Stomach (tissue), 9 donors: ENCODE data around the gene NCF2. TPM values are rescaled to one million over a fixed set of nuclear protein-coding genes. Genes with fewer than 3 reads are reported as not detected.

Experiments used
- DNase-seq, 2 donors: peaks; one replicate each; pipeline versions ENCODE4 v3.0.0 to v3.0.0-alpha.2; 2013 to 2019
- H3K27ac ChIP-seq, 5 donors: fragments of 200-600 bp in 4 of 5; sonication (generic) in 4 of 5; one replicate each; pipeline ENCODE4 v1.5.1; 2013 to 2019; ENCODE audit warnings: mild to moderate bottlenecking in 1 of 5, moderate library complexity in 1 of 5
- H3K27me3 ChIP-seq, 3 donors: fragments of 200-600 bp; sonication (generic); one replicate each; pipeline ENCODE4 v1.5.1; 2017 to 2019; ENCODE audit warnings: mixed run types in 1 of 3
- H3K36me3 ChIP-seq, 4 donors: fragments of 200-600 bp; sonication (generic); 1 replicate in 3 of 4; 2 replicates in 1 of 4; pipeline ENCODE4 v1.5.1; 2016 to 2019
- H3K4me1 ChIP-seq, 4 donors: fragments of 200-600 bp; sonication (generic); one replicate each; pipeline ENCODE4 v1.5.1; 2016 to 2019
- H3K4me3 ChIP-seq, 4 donors: fragments of 200-600 bp; sonication (generic) in 3 of 4; one replicate each; pipeline ENCODE4 v1.5.1; 2016 to 2019; ENCODE audit warnings: mild to moderate bottlenecking in 1 of 4
- H3K9me3 ChIP-seq, 4 donors: fragments of 200-600 bp; sonication (generic); one replicate each; pipeline ENCODE4 v1.5.1; 2016 to 2019
- EP300 ChIP-seq: sonication (generic); formaldehyde crosslinking; IDR thresholded peaks from one replicate; pipeline ENCODE4 v1.6.1; 2017; ENCODE audit warnings: antibody characterized with exemption
- POLR2A ChIP-seq, 4 donors: fragments of 450-650 bp; IDR thresholded peaks; one replicate each; pipeline ENCODE4 v1.6.1; 2016; ENCODE audit warnings: antibody characterized with exemption in 4 of 4, control low read depth in 2 of 4, mild to moderate bottlenecking in 1 of 4, moderate library complexity in 1 of 4
- POLR2AphosphoS5 ChIP-seq, 3 donors: sonication (generic); formaldehyde crosslinking; IDR thresholded peaks; one replicate each; pipeline ENCODE4 v1.6.1; 2016; ENCODE audit warnings: antibody characterized with exemption in 3 of 3
- WGBS, 5 donors: extraction: QIAGEN DNeasy Blood & Tissue Kit in 3 of 5; methylation state at CpG; one replicate each; pipeline versions ENCODE4 v1.1.5 to v1.1.7; 2013 to 2018; 5-methylcytosine and 5-hydroxymethylcytosine counted together
- intact Hi-C: fragments of 100-400 bp; cut with DNase I; formaldehyde crosslinking; loops from one replicate; pipeline ENCODE4 v1.15.1; 2023; ENCODE audit warnings: low total_unique reads
- polyA plus RNA-seq, 3 donors: library from polyadenylated mRNA; stranded (reverse); fragments of 200-250 nt; gene quantifications; one replicate each; pipeline ENCODE4 v1.2.3, GENCODE V29; 2013
- total RNA-seq, 5 donors: library from RNA; depleted of rRNA; stranded (reverse); fragments of >200 nt; gene quantifications; one replicate each; pipeline versions ENCODE4 v1.1.0 to v1.2.3, GENCODE V29; 2014 to 2016
- TF ChIP-seq, protein P1 (sequence below), 7 experiments: fragments of 450-650 bp in 4 of 7; fragments of 200-600 bp in 3 of 7; sonication (generic) in 3 of 7; IDR thresholded peaks; one replicate each; pipeline ENCODE4 v1.5.1; 2016 to 2019; ENCODE audit warnings: antibody characterized with exemption in 7 of 7, control low read depth in 2 of 7, mild to moderate bottlenecking in 1 of 7
- donor health status: healthy with polysubstance abuse.
- donor health status: Bipolar disorder and iron deficiency.
- donor health status: healthy.

NCF2 gene
- total and polyA plus RNA-seq, 8 donors = 0.29 to 30.4 (median 6.2) TPM

DNA sequence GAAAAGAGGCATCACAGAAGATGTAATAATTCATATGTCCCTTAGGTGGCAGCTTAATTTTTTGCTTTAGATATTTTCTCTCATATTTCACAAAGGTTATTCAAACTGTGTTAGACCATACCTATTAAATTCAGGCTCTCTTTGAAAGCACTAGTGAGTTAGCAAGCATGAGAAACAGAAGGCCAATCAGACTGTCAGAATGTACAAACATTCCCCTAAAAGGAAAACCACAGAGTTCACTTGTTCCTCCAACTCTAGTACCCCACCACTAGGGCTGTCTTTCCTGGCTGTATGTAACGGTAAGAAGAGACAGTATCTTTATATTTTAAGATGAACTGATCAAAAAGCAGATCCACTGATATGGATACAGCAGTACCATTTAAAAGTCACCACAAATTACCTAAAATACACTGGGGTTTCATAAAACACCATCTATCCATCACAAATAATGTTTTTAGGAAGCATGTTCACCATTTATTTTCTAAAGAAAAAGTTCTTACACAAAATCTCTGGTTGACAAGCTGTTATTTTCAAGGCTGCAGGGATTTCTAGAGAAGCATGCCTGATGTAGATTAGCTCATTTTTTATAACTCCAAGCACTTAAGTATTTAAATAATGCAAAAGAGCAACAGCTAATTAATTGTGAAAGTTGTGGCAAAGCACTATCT, 43.6 kb upstream of the NCF2 start:
- 0 to 6% (median 0%) methylated on average over 1 of the region's 1 CpG for WGBS, 5 donors
- intact Hi-C loops = loop anchor here (10.0 kb wide), 1 partner anchor 159 kb away; the partner anchor contains the start of gene SMG7
- Histone ChIP-seq H3K27me3 (no peaks in the 10 kb centered on the region), H3K4me3 (peak overlapping the region; percentile 73 to 93 (median 85)), H3K9me3 (no peaks in the 10 kb centered on the region), H3K36me3 (peaks cover 10 to 25% (median 23%) of the 10 kb centered on the region in 4 donors), H3K27ac (peak overlapping the region in 4 of 5 donors; percentile 95 to 97 (median 96)), H3K4me1 (peaks cover 34 to 69% (median 50%) of the 10 kb centered on the region in 4 donors)
- DNase-seq = peak in 1 of 2 donors; percentile 81
- TF ChIP-seq, protein P1, sequence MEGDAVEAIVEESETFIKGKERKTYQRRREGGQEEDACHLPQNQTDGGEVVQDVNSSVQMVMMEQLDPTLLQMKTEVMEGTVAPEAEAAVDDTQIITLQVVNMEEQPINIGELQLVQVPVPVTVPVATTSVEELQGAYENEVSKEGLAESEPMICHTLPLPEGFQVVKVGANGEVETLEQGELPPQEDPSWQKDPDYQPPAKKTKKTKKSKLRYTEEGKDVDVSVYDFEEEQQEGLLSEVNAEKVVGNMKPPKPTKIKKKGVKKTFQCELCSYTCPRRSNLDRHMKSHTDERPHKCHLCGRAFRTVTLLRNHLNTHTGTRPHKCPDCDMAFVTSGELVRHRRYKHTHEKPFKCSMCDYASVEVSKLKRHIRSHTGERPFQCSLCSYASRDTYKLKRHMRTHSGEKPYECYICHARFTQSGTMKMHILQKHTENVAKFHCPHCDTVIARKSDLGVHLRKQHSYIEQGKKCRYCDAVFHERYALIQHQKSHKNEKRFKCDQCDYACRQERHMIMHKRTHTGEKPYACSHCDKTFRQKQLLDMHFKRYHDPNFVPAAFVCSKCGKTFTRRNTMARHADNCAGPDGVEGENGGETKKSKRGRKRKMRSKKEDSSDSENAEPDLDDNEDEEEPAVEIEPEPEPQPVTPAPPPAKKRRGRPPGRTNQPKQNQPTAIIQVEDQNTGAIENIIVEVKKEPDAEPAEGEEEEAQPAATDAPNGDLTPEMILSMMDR (IDR thresholded peaks at IDR 0.05) = peak in 4 of 7 experiments; percentile 18 to 44 (median 35)
- no peak for TF ChIP-seq POLR2A (IDR thresholded peaks at IDR 0.05)
- peak; percentile 27 to 56 (median 47) for TF ChIP-seq POLR2AphosphoS5 (IDR thresholded peaks at IDR 0.05)
- no peak for TF ChIP-seq EP300

DNA sequence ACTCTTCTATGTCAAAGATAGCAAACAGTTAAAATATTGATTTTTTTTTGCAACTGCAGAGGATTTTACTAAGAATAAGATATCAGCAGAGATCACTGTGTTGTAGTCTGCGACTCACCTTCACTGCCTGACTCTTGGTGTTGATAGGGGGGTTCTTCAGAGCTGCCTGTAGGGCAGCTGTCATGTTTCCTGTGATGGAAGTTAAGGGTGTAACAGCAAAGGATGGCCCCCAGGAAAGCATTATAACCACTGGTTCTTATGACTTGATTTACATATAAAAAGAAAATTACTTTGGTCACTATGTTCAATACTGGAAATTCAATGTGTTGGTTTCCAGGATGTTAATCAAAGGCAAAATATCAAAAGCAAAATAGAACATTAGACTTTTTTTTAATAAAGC, 42.7 kb upstream of the NCF2 start:
- intact Hi-C loops = loop anchor here (10.0 kb wide), 1 partner anchor 158 kb away; the partner anchor contains the start of gene SMG7
- 28 to 51% (median 34%) methylated on average over 1 of the region's 1 CpG for WGBS, 5 donors
- Histone ChIP-seq H3K4me1 (peaks cover 34 to 76% (median 54%) of the 10 kb centered on the region in 4 donors), H3K9me3 (no peaks in the 10 kb centered on the region), H3K27me3 (no peaks in the 10 kb centered on the region), H3K36me3 (peaks cover 10 to 34% (median 31%) of the 10 kb centered on the region in 4 donors), H3K27ac (peak overlapping the region in 4 of 5 donors; percentile 95 to 97 (median 96)), H3K4me3 (peak overlapping the region; percentile 73 to 93 (median 85))
- TF ChIP-seq, protein P1 (IDR thresholded peaks at IDR 0.05) = no peak
- TF ChIP-seq EP300 (no peak), POLR2AphosphoS5 (IDR thresholded peaks at IDR 0.05) (no peak), POLR2A (IDR thresholded peaks at IDR 0.05) (no peak)
- no peak for DNase-seq

DNA sequence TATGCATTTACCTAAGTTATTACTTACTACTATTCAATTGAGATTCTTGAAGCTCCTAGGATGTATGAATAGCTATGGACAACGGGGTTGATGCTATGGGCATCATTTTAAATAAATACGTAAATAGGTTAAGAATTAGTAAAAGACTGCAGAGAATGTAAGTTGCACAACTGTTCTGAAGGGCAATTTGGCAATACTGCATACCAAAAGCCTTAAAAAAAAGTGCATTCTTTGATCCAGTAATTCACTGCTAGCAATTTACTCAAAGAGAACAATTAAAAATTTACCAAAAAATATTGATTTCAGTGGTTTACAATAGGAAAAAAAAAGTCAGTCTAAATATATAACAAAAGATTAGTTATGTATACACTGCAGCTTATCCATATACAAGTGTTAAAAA, 41.9 kb upstream of the NCF2 start:
- Histone ChIP-seq H3K36me3 (peaks cover 12 to 42% (median 40%) of the 10 kb centered on the region in 4 donors), H3K4me3 (peak overlapping the region in 3 of 4 donors; percentile 73 to 93 (median 82)), H3K27me3 (no peaks in the 10 kb centered on the region), H3K4me1 (peaks cover 34 to 83% (median 58%) of the 10 kb centered on the region in 4 donors), H3K27ac (peak overlapping the region in 3 of 5 donors; percentile 95 to 96 (median 96)), H3K9me3 (no peaks in the 10 kb centered on the region)
- WGBS, 5 donors = 54 to 66% (median 61%) methylated on average over 2 of the region's 2 CpGs
- DNase-seq = no peak
- TF ChIP-seq POLR2A (IDR thresholded peaks at IDR 0.05) = no peak
- no peak for TF ChIP-seq POLR2AphosphoS5 (IDR thresholded peaks at IDR 0.05)
- TF ChIP-seq, protein P1 (IDR thresholded peaks at IDR 0.05) = no peak
- TF ChIP-seq EP300 = no peak
- intact Hi-C loops = loop anchor here (10.0 kb wide), 1 partner anchor 157 kb away; the partner anchor contains the start of gene SMG7

DNA sequence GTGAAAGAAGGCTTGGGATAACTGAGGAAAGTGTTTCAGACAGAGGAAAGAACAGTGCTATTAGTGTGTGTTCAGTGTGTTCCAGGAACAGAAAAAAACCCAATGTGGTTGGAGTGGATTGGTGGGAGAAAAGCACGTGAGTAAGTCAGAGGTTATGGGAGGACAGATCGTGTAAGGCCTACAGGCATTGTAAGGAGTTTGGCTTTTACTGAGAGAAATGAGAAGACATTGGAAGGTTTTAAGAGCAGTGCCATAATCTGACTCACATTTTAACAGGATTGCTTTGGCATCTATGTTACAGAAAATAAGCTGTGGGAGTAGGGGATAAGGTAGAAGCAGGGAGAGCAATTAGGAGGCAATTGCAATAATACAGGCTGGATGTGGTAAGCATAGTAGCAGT, 40.5 kb upstream of the NCF2 start:
- Histone ChIP-seq H3K4me1 (peaks cover 35 to 86% (median 61%) of the 10 kb centered on the region in 4 donors), H3K27ac (peak overlapping the region in 4 of 5 donors; percentile 7 to 96 (median 40)), H3K36me3 (peaks cover 16 to 51% (median 45%) of the 10 kb centered on the region in 4 donors), H3K9me3 (no peaks in the 10 kb centered on the region), H3K27me3 (no peaks in the 10 kb centered on the region), H3K4me3 (no peak overlapping the region)
- intact Hi-C loops = loop anchor here (10.0 kb wide), 1 partner anchor 156 kb away; the partner anchor contains the start of gene SMG7
- 28 to 56% (median 44%) methylated on average over 2 of the region's 2 CpGs for WGBS, 5 donors
- TF ChIP-seq POLR2AphosphoS5 (IDR thresholded peaks at IDR 0.05) (peak in 1 of 3 donors; percentile 24), POLR2A (IDR thresholded peaks at IDR 0.05) (no peak), EP300 (no peak)
- TF ChIP-seq, protein P1 (IDR thresholded peaks at IDR 0.05) = no peak
- no peak for DNase-seq
